Measurements from ENCODE around the gene PIEZO2.
"Not testable (repeated sequence)": the region's sequence is repeated elsewhere in the genome, so short reads cannot be mapped to it uniquely, and the experiment has no call there.

The PIEZO2 gene

GRCh38 chr18:10953672-10954071 lies 195.7 kb downstream of the PIEZO2 start:
- no peak for DNase-seq

- DNase-seq, result no peak
Observed at GRCh38 chr18:10951631-10952544, 197.5 kb downstream of the PIEZO2 start.

DNA sequence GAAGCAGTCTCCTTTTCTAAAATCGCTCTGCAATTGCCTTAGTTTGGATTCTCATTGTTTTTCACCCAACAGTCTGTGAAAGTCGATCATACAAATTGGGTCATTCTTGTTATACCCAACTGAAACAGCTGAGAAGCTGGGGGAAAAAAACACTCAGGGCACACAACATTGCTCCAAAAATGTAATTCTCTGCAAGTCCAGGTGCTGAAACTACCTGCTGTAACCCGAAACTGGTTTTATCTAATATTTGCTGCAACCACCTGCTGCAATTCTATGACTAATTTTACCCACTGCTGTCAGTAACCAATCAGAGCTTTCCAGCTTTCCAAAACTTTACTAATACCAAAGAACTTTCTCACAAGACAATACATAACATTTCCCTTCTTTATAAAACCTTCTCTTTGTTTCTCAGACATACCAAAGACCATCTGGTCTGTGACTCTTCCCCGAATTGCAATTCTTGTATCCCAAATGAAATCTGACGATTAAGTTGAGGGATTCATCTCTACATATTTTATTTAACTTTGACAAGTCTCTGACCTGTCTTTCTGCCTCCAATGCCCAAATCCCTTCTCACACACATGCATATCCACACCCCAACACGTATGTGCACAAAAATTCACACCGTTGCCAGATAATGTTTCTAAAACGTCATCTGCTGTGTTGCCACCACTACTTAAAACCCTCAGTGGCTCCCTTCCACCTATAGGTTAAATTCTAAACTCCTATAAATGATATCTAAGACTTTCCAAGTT lies 198.3 kb downstream of the PIEZO2 start:
- DNase-seq, result no peak

GRCh38 chr18:10950080-10950875 lies 199.1 kb downstream of the PIEZO2 start:
- DNase-seq, result no peak

GRCh38 chr18:10949655-10950054 lies 199.7 kb downstream of the PIEZO2 start:
- DNase-seq, result no peak

DNA sequence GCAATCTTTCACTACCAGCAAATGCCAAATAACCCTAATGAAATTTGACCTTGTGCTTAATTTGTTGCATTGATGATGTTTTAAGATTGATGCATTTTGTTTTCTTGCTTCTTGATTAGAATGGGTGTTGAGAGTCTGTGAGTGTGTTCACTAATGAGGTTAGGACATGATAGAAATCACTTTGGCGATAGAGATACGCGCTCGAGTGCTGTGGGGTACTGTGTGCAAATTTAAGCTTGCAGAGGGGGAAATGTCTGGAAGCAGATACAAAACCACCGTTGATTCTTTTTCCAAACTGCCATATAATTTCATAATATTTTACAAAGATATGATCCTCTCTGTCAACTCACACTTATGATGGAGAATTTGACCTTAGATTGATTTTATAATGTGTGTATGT lies 200.9 kb downstream of the PIEZO2 start:
- DNase-seq, result no peak

DNA sequence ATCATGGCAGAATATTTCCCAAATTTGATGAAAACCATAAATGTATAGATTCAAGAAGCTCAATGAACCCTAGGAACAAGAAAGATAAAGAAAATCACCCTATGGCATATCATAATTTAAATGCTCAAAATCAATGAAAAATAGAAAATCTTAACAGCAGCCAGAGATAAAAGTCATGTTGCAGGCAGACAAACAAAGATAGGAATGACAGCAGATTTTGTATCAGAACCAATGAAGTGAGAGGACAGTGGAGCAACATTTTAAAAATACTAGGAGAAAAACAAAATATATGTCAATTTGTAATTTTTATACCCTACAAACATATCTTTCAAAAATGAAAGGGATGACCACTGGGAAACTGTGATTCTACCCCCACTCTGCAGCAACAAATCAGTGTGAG lies 203.3 kb downstream of the PIEZO2 start:
- DNase-seq, result no peak

DNA sequence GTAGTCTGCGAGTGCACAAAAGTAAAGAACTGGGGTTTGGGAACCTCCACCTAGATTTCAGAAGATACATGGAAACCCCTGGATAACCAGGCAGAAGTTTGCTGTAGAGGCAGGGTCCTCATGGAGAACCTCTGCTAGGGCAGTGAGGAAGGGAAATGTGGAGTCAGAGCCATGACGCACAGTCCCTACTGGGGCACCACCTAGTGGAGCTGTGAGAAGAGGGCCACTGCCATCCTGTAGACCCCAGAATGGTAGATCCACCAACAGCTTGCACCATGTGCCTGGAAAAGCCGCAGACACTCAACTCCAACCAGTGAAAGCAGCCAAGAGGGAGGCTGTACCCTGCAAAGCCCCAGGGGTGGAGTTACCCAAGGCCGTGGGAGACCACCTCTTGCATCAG lies 206.4 kb downstream of the PIEZO2 start:
- DNase-seq, result no peak

GRCh38 chr18:10939822-10940221 lies 209.5 kb downstream of the PIEZO2 start:
- DNase-seq, result no peak

- DNase-seq, result no peak
Observed at GRCh38 chr18:10937743-10938640, 211.4 kb downstream of the PIEZO2 start.

DNA sequence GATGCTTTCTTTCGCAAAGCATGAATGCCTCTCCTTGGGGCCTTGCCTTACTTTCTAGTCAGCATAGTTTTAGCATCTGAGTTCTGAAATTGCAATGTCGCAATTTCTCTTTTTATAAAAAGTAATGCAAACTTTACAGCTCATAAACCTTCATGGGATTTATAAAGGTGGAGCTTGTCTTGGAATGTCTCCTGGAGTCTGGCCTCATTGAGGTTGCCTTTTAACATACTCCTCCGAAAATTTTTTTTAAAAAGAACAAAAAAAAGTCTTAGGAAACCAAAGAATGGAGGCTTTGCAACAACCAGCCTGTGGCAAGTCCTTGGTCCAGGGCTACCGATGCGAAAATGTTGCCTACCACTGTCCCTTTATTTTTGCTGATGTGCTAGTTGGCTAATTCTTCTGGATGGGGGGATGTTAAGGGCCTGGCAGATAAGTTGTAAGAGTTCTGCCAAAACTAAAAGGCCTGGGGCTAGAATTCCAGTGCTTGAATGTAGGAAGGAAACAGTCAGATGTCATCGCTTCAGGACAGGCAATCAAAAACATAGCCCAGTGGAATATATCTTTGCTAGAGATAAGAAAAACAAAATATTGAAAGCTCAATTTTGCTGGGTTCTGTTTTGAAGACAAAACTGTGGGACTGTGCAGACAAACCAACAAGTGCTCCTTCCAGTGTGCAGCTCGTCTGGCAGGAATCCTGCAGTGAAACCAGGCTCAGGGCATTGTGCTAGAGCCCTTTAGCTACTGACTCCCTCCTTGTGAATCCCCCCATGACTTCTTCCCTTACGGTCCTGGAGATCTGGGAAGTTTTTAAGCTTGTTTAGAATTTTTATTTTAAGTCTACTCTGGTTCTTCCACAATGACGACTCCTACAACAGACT lies 213.0 kb downstream of the PIEZO2 start:
- no peak for DNase-seq

DNA sequence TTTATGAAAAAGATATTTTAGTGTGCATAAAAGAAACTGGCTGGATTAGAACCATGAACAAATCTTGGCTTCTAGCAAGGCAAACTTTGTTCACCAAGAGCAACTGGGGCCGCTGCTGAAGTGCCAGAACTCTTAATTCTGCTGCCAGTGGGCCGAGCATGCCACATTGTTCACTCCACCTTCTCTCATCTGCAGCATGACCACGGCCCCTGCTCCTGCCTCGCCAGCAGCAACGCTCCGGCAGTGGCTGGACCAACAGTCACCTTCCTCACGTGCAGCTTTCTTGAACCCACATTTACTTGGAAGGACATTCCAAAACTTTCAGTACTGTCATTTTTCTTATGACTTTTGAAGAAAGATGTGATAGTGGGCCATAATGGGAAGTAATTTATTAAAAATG lies 213.8 kb downstream of the PIEZO2 start:
- DNase-seq, result no peak

DNA sequence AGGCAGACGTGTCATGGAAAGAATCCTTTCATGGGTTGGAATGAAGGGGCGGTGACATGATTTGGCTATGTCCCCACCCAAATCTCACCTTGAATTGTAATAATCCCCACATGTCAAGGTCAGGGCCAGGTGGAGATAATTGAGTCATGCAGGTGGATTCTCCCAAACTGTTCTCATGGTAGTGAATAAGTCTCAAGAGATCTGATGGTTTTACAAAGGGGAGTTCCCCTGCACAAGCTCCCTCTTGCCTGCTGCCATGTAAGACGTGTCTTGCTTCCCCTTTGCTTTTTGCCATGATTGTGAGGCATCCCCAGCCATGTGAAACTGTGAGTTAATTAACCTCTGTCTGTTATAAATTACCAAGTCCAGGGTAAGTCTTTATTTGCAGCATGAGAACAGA lies 215.7 kb downstream of the PIEZO2 start:
- not testable (repeated sequence) for DNase-seq

GRCh38 chr18:10930076-10930475 lies 219.3 kb downstream of the PIEZO2 start:
- DNase-seq, result no peak

GRCh38 chr18:10928772-10929373 lies 220.5 kb downstream of the PIEZO2 start:
- no peak for DNase-seq

GRCh38 chr18:10928011-10928771 lies 221.2 kb downstream of the PIEZO2 start:
- no peak for DNase-seq

DNA sequence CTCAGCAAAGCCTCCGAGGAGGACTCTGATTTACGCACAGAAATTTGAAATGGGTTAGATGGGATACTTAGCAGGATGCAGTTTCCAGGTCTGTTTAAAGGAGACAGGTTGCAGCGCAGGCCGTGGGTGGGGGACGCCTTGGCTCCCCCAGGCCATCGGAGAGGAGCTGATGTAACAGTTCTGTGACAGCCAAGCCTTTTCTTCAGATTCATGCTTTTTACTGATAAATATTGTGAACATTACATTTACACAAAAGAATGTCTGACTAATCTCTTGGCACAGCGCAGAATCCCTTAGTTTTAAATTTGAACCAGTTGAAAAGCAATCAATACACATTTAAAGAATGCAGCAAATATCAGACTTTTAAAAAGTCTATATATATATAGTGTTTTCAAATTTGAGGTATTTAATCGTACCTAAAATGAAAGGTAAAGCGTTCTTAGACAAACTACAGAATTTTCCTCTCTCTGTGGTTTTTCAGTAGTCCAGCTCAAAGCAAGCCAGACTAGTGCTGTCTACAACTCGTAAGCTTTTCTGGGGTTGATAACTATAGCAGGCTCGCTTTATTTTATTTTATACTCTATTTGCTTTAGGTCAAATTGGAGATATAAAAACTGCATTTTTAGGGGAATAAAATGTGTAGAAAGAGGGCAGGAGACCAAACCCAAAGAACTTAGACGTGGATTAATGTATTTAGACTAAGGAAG lies 221.9 kb downstream of the PIEZO2 start:
- DNase-seq, result no peak

DNA sequence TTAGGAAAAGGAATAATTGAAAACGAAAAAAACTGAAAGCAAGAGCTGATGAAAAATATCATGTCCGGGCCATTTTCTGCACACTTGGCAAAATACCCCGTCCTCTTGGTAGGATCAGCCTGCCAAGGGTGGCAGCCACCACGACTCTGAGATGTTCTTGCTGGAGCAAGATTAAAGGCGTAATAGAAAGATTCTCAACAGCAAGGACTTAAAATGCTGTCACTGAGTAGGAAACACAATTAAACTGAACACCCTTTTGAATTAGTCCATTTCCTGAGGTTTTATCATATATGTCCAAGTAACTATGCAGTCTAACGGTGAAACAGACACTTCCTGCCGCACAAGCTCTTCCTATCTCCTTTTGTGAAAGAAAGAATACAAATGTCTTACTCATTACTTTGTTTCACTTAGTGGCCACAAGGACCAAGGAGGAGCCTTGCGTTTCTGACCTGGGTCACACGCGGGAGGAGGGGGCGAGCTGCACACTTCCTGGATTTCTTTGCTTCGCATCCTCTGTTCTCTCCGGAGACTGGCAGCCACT lies 222.7 kb downstream of the PIEZO2 start:
- DNase-seq, result no peak

DNA sequence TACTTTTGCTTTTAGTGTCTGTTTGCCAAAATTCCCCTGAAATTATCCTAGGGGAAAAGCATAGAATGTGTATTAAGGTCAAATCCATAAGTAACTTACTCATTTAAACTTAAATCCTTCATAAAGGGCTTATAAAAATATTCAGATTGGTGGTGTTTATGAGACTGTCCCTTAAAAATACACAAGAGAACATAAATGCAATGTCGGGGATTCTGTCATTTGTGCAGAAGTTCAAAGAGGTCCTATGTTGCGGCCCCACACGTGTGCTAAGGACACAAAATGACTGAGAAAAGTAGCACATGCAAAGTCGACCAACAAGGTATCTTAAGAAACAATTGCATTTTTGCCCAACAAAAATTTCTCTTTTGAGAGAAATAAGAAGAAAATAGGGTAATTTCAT lies 225.1 kb downstream of the PIEZO2 start:
- DNase-seq, result no peak
